HEK293T (cell line): Measurements from ENCODE around the gene CCSAP.

Experiments
- CTBP1 ChIP-seq: fragments of 450-650 bp; IDR thresholded peaks from 2 replicates; pipeline ENCODE4 v1.6.1; 2016; ENCODE audit warnings: borderline replicate concordance
- SUZ12 ChIP-seq: fragments of 450-650 bp; IDR thresholded peaks from 2 replicates; pipeline ENCODE4 v1.6.1; 2016; ENCODE audit warnings: mild to moderate bottlenecking
- ZNF384 ChIP-seq: fragments of 450-650 bp; IDR thresholded peaks from 2 replicates; pipeline ENCODE4 v1.6.1; 2016
- TF ChIP-seq, protein P1 (sequence below): fragments of 450-650 bp; IDR thresholded peaks from 2 replicates; pipeline ENCODE4 v1.6.1; 2016

DNA sequence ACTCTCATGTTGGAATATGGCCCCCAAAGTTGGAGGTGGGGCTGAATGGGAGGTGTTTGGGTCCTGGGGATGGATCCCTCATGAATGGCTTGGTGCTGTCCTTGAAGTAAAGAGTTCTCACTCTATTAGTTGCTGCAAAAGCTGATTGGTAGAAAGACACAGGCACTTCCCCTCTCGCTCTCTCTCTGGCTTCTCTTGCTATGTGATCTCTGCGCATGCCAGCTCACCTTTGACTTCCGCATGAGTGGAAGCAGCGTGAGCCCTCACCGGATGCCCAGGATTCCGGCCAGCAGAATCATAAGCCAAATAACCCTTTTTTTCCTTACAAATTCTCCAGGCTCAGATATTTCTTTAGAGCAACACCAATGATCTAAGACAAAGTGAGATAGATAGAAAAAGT is 20.9 kb upstream of the CCSAP start:
- TF ChIP-seq, protein P1, sequence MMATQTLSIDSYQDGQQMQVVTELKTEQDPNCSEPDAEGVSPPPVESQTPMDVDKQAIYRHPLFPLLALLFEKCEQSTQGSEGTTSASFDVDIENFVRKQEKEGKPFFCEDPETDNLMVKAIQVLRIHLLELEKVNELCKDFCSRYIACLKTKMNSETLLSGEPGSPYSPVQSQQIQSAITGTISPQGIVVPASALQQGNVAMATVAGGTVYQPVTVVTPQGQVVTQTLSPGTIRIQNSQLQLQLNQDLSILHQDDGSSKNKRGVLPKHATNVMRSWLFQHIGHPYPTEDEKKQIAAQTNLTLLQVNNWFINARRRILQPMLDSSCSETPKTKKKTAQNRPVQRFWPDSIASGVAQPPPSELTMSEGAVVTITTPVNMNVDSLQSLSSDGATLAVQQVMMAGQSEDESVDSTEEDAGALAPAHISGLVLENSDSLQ = no peak
- no peak for TF ChIP-seq ZNF384
- TF ChIP-seq SUZ12 = no peak
- TF ChIP-seq CTBP1 = no peak
